Activated CD8-positive, alpha-beta memory T cell treated with anti-CD3 and anti-CD28 coated beads for 1 hour (primary cell): ENCODE data around the gene FOXJ3.

Experiments used
- DNase-seq, 2 donors: peaks; one replicate each; pipeline ENCODE4 v3.0.0-alpha.2; 2020; ENCODE audit warnings: low read depth in 1 of 2; ENCODE audit errors: extremely low read depth in 1 of 2

Gene FOXJ3

DNA sequence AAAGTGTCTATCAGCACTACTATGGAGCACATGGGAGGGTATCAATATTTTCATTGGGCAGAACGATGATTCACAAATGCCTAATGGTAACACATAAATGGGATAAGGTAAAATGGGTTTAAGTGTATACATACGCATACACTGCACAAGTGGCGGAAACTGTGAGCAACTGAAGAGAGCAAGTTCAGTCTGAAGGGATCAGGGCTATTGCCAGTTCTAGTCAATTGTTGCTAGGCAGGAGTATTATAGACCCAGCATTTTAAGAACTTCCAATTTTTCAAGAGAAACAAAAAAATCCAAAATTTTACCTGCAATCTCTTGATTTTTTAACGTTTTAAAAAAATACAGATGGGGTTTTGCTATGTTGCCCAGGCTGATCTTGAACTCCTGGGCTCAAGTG is 23.1 kb downstream of the FOXJ3 start:
- no peak for DNase-seq

DNA sequence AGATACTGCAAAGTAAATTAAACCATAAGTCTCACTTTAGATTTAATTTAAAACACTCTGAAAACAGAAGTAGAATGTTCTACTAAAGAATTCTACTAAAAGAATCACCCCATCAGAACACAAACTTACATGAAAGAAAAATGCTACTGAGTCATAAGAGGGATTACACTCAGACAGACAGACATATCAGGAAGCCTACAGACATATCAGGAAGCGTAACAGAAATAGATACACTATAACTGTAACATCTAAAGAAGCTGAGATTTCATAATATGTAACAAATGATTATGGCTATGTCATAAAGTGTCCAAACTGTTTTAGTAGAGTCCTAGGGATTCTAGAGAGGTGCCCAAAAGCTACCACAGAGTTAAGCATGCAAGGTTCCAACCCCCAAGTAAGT is 23.9 kb downstream of the FOXJ3 start:
- no peak for DNase-seq

DNA sequence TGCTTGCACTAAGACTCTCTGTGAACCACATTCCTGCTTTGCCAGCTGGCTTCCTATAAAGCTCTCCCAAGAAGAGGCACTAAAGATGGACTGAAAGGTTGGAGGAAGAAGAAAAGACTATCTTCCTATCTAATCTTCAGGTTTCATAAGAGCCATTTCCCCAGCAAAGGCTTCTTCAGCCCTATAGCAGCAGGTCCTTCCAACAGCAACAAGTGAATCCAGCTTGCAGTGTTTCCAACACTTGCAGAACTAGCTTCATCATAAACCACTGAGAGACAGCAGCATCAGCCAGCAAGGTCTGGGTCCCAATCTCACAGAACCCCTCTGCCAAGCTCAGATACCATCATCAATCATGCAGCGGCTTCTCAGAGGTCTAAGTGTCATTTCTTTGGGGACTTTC is 28.1 kb downstream of the FOXJ3 start:
- no peak for DNase-seq

DNA sequence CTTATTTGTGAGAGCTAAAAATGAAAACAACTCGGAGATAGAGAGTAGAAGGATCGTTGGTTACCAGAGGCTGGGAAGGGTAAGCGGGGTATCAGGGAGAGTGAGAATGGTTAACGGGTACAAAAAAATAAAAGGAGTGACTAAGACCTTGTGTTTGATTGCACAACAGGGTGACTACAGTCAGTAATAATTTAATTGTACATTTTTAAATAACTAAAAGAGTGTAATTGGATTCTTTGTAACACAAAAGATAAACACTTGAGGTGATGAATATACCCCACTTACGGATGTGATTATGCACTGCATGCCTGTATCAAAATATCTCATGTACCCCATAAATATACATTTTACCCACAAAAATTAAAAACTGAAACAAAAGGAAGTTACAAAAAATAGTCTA is 29.4 kb downstream of the FOXJ3 start:
- DNase-seq, result no peak

DNA sequence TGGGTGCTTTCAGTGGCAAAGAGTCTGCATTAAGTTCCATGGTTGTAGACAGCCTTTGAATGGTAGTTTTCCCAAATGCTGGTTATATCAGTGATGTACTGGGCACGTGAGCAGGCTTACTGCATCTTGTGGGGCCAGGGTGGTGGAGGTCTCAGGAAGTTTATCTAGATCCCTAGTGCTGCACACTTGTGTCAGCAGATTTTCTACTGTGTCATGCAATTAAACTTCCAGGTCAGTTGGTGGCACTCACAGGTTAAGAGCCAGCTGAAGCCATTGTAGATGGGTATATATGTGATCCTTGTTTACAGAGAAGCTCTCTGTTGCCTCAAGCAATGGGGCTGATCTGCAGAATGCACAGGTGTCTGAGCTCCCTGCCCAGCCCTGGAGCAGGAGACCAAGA is 33.0 kb downstream of the FOXJ3 start:
- no peak for DNase-seq

DNA sequence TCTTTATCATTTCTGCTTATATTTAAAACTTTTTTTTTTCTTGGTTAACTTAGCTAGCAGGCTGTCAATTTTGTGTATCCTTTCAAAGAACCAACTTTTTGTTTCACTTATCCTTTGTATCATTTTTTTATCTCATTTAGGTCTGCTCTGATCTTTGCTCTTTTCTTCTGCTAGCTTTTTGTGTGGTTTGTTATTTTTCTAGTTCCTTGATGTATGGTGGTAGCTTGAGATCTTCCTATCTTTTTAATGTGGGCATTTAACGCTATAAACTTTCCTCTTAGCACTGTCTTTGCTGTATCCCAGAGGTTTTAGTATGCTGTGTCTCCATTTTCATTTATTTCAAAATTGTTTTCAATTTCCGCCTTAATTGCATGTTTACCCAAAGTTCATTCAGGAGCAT is 36.5 kb downstream of the FOXJ3 start:
- DNase-seq, result no peak

DNA sequence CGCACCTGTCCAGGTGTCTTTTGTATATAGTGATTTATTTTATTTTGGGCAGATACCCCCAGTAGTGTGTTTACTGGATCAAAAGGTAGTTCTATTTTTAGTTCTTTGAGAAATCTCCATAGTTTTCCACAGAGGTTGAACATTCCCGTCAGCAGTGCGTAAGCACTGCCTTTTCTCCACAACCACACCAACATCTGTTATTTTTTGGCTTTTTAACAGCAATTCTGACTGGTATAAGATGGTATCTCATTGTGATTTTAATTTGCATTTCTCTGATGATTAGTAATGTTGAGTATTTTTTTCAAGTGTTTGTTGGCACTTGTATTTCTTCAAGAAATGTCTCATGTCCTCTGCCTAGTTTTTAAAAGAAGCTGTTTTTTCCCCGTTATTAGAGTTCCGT is 39.2 kb downstream of the FOXJ3 start:
- DNase-seq, result no peak

DNA sequence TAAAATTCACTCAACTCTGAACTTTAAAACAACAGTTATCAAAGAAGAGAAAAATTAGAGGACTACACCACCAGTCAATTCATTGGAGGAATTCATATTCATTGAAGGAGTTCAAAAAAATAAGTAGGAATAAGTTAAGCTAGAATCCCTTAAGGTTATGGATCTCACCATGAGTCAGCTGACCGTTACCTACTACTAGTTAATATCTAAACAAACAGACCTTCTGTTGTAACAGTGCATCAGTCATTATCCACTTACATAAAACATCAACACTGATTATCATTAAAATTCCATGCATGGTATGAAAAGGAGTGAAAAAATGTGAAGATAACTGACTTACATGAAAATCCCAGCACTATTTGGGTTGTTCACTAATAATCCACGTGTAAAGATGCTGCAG is 44.9 kb downstream of the FOXJ3 start:
- DNase-seq, result no peak

DNA sequence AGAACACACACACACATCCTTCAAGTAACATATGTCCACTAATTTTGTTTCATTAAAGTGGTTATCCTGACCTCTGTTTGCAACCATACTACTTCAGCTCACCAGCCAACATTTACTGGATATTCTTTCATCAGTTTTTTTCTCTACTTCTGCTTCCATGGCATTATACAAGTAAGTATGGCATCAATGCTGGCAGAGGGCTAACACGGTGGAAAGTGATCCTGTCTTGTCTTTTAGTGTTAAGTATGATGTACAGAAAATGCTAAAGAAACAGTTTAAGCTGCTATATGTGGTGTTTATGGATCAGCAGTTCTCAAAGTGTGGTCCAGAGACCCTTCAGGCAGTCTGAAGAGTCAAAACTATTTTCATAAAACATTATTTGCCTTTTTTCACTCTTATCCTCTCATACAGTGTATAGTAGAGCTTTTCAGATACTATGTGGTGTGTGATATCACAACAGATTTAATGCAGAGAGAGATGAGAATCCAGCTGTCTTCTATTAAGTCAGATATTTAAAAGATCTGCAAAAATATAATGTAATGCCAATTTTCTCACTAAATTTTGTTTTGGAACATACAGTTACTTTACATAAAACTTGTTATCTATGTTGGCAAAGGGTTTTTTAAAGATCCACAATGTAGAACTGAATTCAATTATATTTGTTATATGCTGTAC is 46.6 kb downstream of the FOXJ3 start:
- DNase-seq, result no peak

DNA sequence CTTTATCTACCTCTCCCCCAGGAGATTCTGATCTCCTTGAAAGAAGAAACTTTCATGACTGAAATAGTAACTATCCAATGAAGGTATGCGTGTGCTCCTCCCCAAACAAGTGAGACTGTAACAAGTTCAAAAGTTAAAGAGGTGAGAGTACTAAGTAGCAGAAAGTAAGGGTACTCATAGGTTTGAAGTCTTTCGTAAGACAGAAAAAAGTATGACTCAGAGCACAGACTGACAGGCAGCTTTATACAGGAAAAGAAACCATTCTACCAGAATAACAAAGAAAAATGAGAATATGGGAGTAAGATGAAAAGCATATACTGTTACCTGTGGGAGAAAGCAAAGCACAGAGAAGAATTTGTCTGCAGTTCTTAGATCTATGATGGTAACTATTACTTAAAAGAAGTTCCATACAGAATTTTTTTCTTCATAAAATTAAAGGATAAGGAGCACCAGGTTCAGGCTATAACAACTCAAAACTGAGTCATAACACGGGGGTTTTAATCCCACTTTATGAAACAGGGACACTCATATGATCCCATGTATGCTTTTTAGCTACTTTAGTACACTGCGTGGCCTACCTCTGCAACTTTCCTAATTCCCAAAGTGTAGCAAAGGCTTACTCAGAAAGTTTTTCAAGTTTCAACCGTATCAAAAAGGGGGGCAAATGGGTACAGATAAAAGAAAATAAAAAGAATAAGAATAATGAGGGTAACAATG is 52.0 kb downstream of the FOXJ3 start:
- DNase-seq, result no peak

DNA sequence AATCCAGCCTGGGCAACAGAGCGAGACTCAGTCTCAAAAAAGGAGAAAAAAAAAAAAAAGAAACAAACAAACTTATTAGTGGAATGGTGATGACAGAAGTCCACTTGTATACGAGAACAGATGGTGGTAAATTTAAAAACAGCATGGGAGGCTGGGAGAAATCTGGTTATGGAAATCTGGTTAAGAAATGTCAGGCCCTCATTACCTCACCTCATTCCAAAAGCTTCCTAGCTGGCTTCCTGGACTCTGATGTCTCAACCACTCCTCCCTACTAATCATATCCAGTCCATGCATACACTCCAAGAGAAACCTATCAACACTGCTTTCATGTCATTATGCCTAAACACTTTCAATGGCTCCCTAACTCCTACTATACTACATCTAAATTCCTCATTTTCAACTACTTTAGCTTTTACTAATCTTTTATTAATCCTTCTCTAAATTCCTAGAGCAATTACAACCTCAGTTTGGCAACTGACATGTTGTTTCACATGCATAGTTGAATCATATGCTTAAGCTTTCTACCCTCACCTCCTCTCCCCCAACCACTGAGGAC is 52.9 kb downstream of the FOXJ3 start:
- no peak for DNase-seq

DNA sequence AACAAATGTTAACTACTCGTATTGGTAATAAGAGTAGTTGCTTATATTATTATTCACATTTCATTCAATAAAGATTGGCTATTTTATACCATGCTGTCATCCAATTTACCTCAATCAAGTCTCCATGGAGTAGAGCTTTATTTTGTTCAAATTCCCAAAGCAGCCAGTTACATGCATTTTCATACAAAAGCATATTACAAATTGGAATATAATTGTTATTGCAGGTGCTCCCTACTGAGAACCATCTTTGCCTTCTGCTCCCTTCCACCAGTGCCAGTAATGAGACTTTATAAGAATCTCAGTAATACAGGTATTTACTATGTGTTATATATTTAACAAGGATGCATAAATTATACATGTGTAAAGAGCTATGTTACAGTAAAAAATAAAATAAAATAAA is 54.2 kb downstream of the FOXJ3 start:
- no peak for DNase-seq

DNA sequence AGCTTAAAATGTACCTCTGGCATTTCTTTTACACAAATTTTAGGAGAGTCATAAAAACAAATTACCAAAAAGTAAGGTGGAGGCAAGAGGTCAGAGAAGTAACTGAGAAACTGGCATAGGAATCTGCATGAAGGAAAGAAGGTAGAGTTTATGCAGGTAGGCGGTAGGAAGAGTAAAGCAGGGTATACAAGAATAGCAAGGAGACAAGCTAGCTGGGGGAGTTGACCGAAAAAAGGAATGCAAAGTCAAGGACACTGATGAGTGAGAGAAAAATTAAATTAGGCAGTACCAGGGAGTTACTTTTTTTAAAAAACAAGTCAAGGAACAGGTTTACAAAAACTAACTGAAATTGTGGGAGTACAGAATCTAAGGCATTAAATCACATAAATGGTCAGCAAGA is 56.0 kb downstream of the FOXJ3 start:
- DNase-seq, result no peak

DNA sequence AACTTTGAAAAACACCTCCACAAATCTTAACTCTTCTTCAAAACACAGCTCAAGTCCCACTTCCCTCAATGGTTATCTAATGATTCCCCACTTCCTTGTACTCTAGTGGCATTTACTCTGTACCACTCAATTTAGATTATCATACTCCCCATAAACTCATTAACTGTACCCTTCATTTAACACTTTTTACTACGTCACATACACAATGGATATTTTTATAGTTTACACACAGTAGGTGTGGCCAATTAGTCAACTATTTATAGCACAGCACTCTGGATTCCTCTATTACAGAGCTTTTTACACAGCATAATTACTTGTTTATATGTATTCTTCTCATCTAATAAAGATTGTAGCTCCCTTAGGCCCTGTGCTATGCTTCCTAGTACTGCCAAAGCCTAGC is 62.1 kb downstream of the FOXJ3 start:
- DNase-seq, result no peak

DNA sequence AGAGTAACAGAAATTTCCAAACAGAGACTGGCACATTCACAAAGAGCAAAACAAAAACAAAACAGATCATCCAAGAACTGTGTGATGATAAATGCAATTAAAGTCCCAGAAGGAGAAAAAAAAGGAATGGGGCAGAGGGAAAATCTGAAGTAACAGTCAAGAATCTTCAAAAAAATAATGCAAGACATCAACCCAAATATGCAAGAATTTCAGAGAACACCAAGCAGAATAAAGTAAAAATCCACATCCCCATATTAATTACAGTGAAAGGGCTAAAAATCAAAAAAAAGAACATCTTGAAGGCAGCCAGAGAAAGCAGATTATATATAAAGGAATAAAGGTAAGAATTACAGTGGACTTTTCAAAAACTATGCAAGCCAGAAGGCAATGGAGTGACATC is 67.1 kb downstream of the FOXJ3 start:
- no peak for DNase-seq

DNA sequence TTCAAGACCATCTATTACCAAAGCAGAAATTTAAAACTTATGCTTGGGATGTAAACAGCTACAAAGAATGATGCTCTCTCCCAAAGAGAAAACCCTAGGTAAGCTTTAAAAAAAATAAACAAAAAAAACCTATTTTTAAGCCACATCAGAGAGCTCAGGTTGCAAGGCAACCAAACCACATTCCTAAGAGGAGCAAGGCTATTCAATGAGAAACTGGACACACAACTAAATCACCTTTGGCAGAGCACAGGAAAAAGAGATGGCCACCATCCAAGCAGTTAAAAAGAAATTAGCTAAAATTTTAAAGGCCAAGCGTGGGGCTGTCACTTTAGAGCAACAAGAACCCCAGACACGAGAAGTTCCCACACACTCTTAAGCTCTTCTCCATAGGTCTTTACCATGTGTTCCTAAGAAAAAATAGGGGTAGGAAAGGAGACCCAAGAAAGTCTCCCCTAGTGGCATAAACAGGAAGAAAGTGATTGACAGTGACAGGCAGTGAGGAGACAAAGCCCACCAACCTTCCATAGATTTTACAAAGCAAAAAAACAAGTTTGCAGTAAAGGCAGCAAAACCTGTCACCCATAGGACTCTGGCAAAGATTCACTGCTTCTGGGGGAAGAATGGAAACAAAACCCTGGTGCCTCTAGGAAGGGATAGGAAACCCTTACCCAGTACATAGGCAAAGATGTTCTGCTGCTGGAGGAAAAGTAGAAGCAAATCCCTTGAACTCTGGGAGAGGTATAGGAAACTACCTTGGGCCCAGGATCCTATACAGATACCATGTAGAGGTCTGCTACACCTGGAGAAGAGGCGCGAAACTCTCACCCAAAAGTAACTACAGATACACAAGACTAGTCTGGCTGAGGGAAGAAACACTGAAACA is 68.5 kb downstream of the FOXJ3 start:
- DNase-seq, result no peak

DNA sequence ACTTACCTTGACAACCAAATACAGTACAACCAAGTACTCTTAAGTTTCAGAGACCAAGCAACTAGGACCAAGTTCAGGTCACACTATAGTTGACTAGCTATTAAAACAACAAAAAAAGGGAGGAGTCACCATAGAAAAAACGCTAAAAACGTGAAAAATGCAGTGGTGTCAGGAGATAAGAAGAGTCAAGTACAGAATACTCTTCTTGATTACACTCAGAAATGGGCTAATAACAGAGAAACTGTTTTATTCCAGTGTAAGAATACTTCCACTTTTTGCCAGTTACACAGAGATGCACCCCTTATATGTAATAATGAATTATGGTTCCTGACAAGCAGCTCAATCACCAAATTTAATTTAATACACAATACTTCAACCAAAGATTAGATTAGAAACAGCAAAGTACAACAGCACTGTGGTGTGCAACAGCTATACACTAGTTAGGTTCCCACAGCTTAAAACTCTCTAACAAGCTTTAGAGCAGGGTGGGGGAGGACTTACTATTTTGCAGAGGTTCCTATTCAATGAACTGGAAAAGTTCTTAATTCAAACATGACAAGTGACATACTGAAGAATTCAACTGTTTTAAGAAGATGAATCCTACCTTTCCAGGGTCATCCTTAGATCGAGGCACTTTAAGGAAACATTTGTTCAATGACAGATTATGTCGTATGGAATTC is 70.4 kb downstream of the FOXJ3 start:
- DNase-seq, result no peak

DNA sequence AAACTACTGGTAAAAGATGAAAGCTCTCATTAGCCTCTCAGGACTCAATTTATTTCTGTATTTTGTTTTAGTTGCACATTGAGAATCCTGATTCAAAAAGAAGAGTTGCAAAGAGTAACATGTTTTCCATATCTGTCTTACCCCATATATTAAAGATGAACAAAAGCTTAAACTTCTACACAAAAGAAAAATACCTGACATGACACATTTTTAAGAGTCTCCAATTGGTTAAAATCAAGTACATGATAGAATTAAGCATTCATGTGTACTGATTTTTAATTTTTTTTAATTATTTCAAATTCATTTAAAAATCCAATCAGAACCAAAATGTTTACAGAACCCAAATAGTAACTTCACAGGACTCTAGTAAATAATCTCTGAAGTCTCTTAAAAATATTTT is 72.0 kb downstream of the FOXJ3 start:
- DNase-seq, result no peak

DNA sequence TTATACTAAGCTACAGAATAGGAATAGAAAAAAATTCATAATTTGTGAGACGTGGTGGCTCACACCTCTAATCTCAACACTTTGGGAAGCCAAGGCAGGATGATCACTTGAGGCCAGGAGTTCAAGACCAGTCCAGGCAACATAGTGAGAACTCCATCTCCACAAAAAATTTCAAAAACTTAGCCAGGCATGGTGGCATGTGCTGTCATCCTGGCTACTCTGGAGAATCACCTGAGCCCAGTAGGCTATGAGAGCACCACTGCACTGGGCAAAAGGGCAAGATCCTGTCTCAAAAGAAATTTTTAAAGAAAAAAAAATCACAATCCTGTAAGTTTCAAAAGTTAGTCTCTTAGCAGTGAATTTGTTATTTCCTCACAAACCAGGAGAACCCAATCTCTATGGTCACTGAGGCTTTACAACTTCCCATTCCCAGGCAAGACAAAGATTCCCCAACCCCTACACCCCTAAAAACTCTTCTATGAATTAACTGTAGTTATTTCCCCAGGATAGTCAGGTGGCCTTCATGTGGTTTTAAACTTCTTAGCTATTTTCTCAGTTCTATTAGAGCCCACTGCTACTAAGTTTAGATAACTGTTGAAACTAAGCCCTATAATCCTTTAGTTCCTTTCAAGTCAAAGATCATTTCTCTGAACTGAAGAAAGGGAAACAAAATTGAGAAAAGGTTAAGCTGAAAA is 74.5 kb downstream of the FOXJ3 start:
- DNase-seq, result no peak

DNA sequence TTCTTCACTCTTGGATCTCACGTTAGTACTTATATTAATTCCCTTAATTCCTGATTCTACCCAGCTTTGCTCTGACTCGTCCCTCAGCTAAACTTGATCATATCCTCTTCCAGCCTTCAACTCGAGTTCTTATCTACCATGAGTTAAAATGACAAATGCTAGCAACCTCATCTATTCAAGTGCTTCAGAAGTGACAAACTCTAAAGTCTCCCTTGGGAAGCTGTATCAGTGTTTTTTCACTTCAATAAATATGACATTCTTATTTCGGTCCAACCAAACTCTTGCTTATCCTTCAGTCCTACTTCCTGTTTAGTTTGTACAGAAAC is 75.3 kb downstream of the FOXJ3 start:
- no peak for DNase-seq
